HUES6 (cell line): ENCODE results near the gene CAV2.

Experiments used
- H3K27ac ChIP-seq: 2 replicates; pipeline ENCODE4 v1.7.0; 2013; ENCODE audit warnings: low read depth, mild to moderate bottlenecking, low read length, inconsistent platforms
- H3K27me3 ChIP-seq: 2 replicates; pipeline ENCODE4 v1.6.1; 2013; ENCODE audit warnings: low read length; ENCODE audit not compliant: control insufficient read depth, insufficient read depth
- H3K36me3 ChIP-seq: 2 replicates; pipeline ENCODE4 v1.6.1; 2013; ENCODE audit warnings: low read length; ENCODE audit not compliant: control insufficient read depth, insufficient read depth
- H3K4me1 ChIP-seq: 2 replicates; pipeline ENCODE4 v1.6.1; 2013; ENCODE audit warnings: low read length; ENCODE audit not compliant: control insufficient read depth, insufficient read depth
- H3K4me3 ChIP-seq: 2 replicates; pipeline ENCODE4 v1.5.1; 2013; ENCODE audit warnings: low read depth, low read length
- H3K9ac ChIP-seq: one replicate; pipeline ENCODE4 v1.6.1; 2013; ENCODE audit warnings: mild to moderate bottlenecking, low read length
- H3K9me3 ChIP-seq: 2 replicates; pipeline ENCODE4 v1.6.1; 2013; ENCODE audit warnings: low read depth, low read length; ENCODE audit not compliant: control insufficient read depth, insufficient read depth

CAV2 gene

GRCh38 chr7:116546916-116547315 is 47.4 kb downstream of the CAV2 start:
- Histone ChIP-seq H3K27ac (no peak overlapping the region), H3K36me3 (peaks cover 3% of the 10 kb centered on the region; the same call in 1 of the 2 replicates), H3K4me1 (peaks cover 1% of the 10 kb centered on the region; the same call in 1 of the 2 replicates), H3K9me3 (no peaks in the 10 kb centered on the region), H3K4me3 (no peak overlapping the region), H3K9ac (no peak overlapping the region), H3K27me3 (no peaks in the 10 kb centered on the region)

GRCh38 chr7:116547347-116547746 is 47.8 kb downstream of the CAV2 start:
- Histone ChIP-seq H3K9ac (no peak overlapping the region), H3K27ac (no peak overlapping the region), H3K36me3 (peaks cover 3% of the 10 kb centered on the region; the same call in 1 of the 2 replicates), H3K4me3 (no peak overlapping the region), H3K9me3 (no peaks in the 10 kb centered on the region), H3K27me3 (no peaks in the 10 kb centered on the region), H3K4me1 (no peaks in the 10 kb centered on the region)

DNA sequence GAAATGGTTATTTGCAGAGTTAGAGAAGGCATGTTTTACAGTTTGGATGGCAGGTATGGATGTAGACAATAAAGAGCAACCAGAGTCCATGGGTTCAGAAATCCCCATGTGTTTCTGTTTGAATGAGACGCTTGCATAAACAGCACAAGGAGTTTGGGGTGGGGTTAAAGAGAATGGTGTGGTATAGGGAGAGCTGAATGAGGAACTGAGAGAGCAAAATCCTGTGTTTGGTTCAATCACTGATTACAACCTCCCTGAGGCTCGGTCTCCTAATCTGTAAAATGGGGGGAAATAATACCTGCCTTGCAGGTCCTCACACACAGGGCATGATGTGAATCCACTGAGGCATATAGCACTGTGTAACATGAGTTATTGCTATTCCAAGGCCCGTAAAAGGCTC is 49.0 kb downstream of the CAV2 start:
- no peak overlapping the region for H3K27ac ChIP-seq
- H3K27me3 ChIP-seq, result no peaks in the 10 kb centered on the region
- no peak overlapping the region for H3K4me3 ChIP-seq
- no peak overlapping the region for H3K9ac ChIP-seq
- H3K36me3 ChIP-seq, result peaks cover 3% of the 10 kb centered on the region; the same call in 1 of the 2 replicates
- no peaks in the 10 kb centered on the region for H3K9me3 ChIP-seq
- H3K4me1 ChIP-seq, result no peaks in the 10 kb centered on the region

- no peak overlapping the region for H3K9ac ChIP-seq
- H3K36me3 ChIP-seq, result peaks cover 3% of the 10 kb centered on the region; the same call in 1 of the 2 replicates
- H3K27me3 ChIP-seq, result no peaks in the 10 kb centered on the region
- H3K27ac ChIP-seq, result no peak overlapping the region
- H3K9me3 ChIP-seq, result no peaks in the 10 kb centered on the region
- no peaks in the 10 kb centered on the region for H3K4me1 ChIP-seq
- no peak overlapping the region for H3K4me3 ChIP-seq
Observed at GRCh38 chr7:116549370-116549769, 49.8 kb downstream of the CAV2 start.

DNA sequence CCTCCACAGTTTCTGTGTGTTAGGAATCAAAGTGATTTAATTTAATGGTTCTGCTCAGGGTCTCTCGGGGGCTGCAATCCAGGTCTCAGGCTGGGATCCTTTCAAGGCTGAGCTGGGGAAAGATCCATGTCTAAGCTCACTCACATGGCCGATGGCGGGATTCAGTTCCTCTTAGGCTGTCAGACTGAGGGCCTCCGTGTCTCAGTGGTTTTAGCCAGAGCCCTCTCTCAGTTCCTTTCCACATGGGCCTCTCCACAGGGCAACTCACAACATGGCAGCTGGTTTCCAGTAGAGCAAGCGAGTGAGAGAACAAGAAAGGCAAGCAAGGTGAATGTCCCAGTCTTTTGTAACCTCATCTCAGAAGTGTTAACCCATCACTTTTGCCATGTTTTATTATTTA is 52.2 kb downstream of the CAV2 start:
- H3K27me3 ChIP-seq, result no peaks in the 10 kb centered on the region
- H3K4me1 ChIP-seq, result no peaks in the 10 kb centered on the region
- no peak overlapping the region for H3K9ac ChIP-seq
- H3K4me3 ChIP-seq, result no peak overlapping the region
- H3K27ac ChIP-seq, result no peak overlapping the region
- H3K36me3 ChIP-seq, result no peaks in the 10 kb centered on the region; the same call in 1 of the 2 replicates
- no peaks in the 10 kb centered on the region for H3K9me3 ChIP-seq

DNA sequence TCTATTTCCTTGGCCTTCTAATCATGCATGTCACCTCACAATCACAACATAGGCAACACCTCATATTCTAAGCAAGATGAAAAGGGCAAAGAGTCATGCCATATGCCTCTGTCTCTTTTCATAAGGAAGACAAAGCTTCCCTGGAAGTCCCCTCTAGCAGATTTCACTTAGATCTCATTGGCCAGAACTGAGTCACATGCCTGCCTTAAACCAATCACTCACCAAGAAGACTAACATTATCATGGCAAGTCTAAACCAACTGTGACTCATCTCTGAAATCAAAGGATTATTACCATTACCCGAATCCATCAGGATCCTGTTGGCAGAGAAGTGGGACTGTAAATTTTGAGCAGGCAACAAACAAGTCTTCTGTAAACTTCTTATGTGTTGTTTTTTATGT is 53.1 kb downstream of the CAV2 start:
- Histone ChIP-seq H3K9me3 (no peaks in the 10 kb centered on the region), H3K27ac (no peak overlapping the region), H3K4me3 (no peak overlapping the region), H3K4me1 (no peaks in the 10 kb centered on the region), H3K27me3 (no peaks in the 10 kb centered on the region), H3K9ac (no peak overlapping the region), H3K36me3 (no peaks in the 10 kb centered on the region)

DNA sequence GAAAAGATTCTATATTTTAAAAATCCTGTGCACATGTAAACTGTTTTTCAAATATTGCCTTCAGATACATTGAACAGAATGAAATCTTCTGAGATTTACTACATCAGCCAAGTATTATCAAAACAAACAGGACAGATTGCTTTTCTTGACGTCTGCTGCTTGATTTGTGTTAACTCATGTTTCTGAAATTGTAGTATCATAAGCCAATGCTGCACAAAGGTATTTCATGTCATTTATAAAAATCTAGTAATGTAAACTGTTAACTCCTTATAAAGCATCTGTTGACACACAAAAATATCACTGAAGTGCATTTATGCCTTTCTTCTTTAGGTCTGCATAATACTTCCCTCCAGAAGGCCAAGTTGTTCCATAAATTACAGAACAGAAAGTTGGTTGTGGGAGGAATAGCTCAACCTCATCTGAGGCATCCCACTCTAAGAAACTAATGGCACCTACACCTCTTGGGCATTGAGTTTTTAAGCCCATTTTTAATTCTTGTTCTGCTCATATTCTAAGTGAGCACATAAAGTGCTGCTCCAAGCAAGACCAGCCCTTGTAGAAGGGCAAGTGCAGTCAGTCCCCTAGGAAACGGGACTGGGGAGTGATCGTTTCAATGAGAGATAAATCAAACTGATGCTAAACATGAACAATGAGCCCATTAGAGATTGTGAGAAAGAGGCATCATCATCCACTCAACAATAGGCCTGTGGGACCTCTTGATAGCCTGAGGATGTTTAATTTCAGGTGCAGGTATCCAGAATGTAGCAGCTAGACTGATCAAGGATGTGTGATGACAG is 53.8 kb downstream of the CAV2 start:
- Histone ChIP-seq H3K4me3 (no peak overlapping the region), H3K27me3 (no peaks in the 10 kb centered on the region), H3K36me3 (no peaks in the 10 kb centered on the region), H3K4me1 (no peaks in the 10 kb centered on the region), H3K9ac (no peak overlapping the region), H3K27ac (no peak overlapping the region), H3K9me3 (no peaks in the 10 kb centered on the region)

DNA sequence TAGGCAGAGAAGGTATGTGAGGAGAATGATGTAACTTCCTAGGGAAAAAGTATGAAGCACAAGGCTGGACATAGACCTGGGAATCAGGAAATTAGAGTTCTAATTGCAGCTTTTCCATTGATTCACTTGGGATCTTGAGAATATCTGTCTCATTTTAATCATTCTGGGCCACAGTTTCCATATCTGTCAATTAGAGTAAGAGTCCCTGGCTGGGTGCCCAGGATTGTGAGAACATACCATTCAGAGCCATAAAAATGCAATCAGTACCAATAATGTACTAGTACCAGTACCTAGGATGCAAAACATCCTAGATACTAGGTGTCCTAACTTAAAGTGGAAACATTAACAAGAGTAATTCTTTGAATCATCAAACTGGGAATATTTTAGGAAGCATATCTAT is 54.9 kb downstream of the CAV2 start:
- no peaks in the 10 kb centered on the region for H3K4me1 ChIP-seq
- peaks cover 5% of the 10 kb centered on the region for H3K36me3 ChIP-seq
- no peak overlapping the region for H3K9ac ChIP-seq
- H3K4me3 ChIP-seq, result no peak overlapping the region
- no peak overlapping the region for H3K27ac ChIP-seq
- H3K9me3 ChIP-seq, result no peaks in the 10 kb centered on the region
- H3K27me3 ChIP-seq, result no peaks in the 10 kb centered on the region

DNA sequence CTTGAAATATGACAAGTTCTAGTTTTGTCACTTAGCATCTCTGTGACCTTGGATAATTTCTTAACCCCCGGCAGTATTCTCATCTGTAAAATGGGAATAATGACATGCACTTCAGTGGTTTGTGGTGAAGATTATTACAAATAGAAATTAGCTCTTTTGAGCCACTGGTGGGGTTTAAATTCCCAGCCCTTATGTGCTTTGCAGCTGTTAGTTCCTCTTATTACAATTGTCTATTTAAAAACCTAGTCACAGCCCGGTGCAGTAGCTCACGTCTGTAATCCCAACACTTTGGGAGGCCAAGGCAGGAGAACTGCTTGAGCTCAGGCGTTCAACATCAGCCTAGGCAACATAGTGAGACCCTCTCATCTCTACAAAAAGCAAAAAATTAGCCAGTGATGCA is 55.4 kb downstream of the CAV2 start:
- no peaks in the 10 kb centered on the region for H3K9me3 ChIP-seq
- H3K4me1 ChIP-seq, result no peaks in the 10 kb centered on the region
- H3K27ac ChIP-seq, result no peak overlapping the region
- H3K4me3 ChIP-seq, result no peak overlapping the region
- no peak overlapping the region for H3K9ac ChIP-seq
- H3K36me3 ChIP-seq, result peaks cover 10% of the 10 kb centered on the region
- H3K27me3 ChIP-seq, result no peaks in the 10 kb centered on the region

DNA sequence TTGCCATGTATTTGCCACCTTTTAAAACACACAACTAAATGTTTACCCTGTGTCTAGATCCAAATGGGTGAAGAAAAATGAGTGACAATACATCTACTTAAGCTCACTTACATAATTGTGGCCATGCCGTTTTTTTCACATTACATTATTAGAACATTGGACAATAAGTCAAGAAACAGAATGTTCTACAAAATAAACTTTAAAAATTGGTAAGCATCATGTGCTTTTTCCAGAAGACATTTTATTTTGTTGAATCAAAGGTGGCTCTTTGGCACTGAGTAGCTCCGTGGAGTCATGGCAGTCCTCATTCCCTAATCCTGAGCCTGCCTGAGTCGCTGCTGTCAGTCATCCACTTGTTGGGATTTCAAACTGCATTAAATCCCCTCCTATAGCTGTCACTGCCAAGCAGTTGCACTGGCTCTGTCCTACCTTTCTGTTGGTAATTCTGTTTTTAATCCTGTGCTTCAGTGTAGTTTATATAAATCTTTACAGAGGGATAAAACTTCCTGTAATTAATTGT is 57.6 kb downstream of the CAV2 start:
- Histone ChIP-seq H3K27me3 (no peaks in the 10 kb centered on the region), H3K4me3 (no peak overlapping the region), H3K36me3 (peaks cover 13% of the 10 kb centered on the region), H3K9me3 (no peaks in the 10 kb centered on the region), H3K27ac (no peak overlapping the region), H3K4me1 (no peaks in the 10 kb centered on the region), H3K9ac (no peak overlapping the region)

- no peaks in the 10 kb centered on the region for H3K27me3 ChIP-seq
- H3K27ac ChIP-seq, result no peak overlapping the region
- peaks cover 13% of the 10 kb centered on the region for H3K36me3 ChIP-seq
- H3K4me1 ChIP-seq, result no peaks in the 10 kb centered on the region
- no peaks in the 10 kb centered on the region for H3K9me3 ChIP-seq
- H3K9ac ChIP-seq, result no peak overlapping the region
- no peak overlapping the region for H3K4me3 ChIP-seq
Observed at GRCh38 chr7:116557901-116558300, 58.4 kb downstream of the CAV2 start.
